Activated naive CD8-positive, alpha-beta T cell treated with anti-CD3 and anti-CD28 coated beads, Interleukin-2, amount 50 U/mL, for 24 hours (primary cell): Measurements from ENCODE around the gene FYCO1.
A peak's percentile ranks its signal among the peaks of the same experiment; 100 is the strongest.

Experiments
- ATAC-seq: fragments of 150-1000 bp; cut with Tn5 transposase; one replicate; pipeline ENCODE4 v1.10.0; 2021
- DNase-seq: peaks from one replicate; pipeline ENCODE4 v3.0.0; 2021
- H3K27ac Mint-ChIP-seq: one replicate; pipeline ENCODE4 v1.8.0; 2021; ENCODE audit warnings: mild to moderate bottlenecking, mixed read lengths
- H3K27me3 Mint-ChIP-seq: one replicate; pipeline ENCODE4 v1.8.0; 2021; ENCODE audit warnings: mixed read lengths
- H3K36me3 Mint-ChIP-seq: one replicate; pipeline ENCODE4 v1.8.0; 2021; ENCODE audit warnings: low read depth, mixed read lengths
- H3K4me1 Mint-ChIP-seq: one replicate; pipeline ENCODE4 v1.8.0; 2021; ENCODE audit warnings: mixed read lengths
- H3K4me3 Mint-ChIP-seq: one replicate; pipeline ENCODE4 v1.8.0; 2021; ENCODE audit warnings: mild to moderate bottlenecking, moderate library complexity, mixed read lengths
- H3K9me3 Mint-ChIP-seq: one replicate; pipeline ENCODE4 v1.8.0; 2021; ENCODE audit warnings: mixed read lengths

FYCO1 gene

DNA sequence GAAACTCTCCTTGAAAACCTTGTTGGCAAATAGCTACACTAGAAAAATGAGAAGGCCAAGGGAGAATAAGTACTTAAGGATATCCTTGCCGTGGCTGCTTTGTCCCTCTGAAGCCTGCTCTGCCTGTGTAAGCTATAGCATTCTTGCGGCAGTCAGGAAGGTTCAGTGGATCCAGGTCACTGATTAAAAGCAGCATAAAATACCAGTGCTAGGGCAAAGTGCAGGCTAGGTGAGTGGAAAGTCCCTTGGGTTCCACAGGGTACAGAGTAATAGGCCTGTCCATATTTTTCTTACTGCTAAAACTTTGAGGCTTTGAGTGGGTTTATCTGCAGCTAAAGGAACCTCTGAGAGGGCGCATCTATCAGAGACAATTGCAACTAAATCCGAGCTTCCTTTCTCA lies 42.1 kb downstream of the FYCO1 start:
- peaks cover 73% of the 10 kb centered on the region for H3K36me3 Mint-ChIP-seq
- H3K27ac Mint-ChIP-seq = no peak overlapping the region
- H3K4me1 Mint-ChIP-seq = peaks cover 62% of the 10 kb centered on the region
- H3K27me3 Mint-ChIP-seq = no peaks in the 10 kb centered on the region
- H3K9me3 Mint-ChIP-seq = no peaks in the 10 kb centered on the region
- no peak for DNase-seq
- H3K4me3 Mint-ChIP-seq = no peak overlapping the region
- no peak for ATAC-seq

- DNase-seq (no peak), ATAC-seq (no peak)
- Mint-ChIP-seq H3K27me3 (no peaks in the 10 kb centered on the region), H3K4me3 (no peak overlapping the region), H3K9me3 (no peaks in the 10 kb centered on the region), H3K27ac (no peak overlapping the region), H3K4me1 (peaks cover 72% of the 10 kb centered on the region), H3K36me3 (peaks cover 81% of the 10 kb centered on the region)
These were observed 43.2 kb downstream of the FYCO1 start for GRCh38 chr3:45952456-45952855.

- H3K27ac Mint-ChIP-seq = no peak overlapping the region
- H3K4me3 Mint-ChIP-seq = no peak overlapping the region
- H3K9me3 Mint-ChIP-seq = no peaks in the 10 kb centered on the region
- DNase-seq (no peak), ATAC-seq (no peak)
- H3K4me1 Mint-ChIP-seq = peaks cover 76% of the 10 kb centered on the region
- H3K27me3 Mint-ChIP-seq = no peaks in the 10 kb centered on the region
- peaks cover 81% of the 10 kb centered on the region for H3K36me3 Mint-ChIP-seq
These were observed 43.7 kb downstream of the FYCO1 start for GRCh38 chr3:45951946-45952345.

- DNase-seq (peak; percentile 64), ATAC-seq (peak; percentile 83)
- Mint-ChIP-seq H3K27ac (peak overlapping the region; percentile 22), H3K27me3 (no peaks in the 10 kb centered on the region), H3K36me3 (peaks cover 84% of the 10 kb centered on the region), H3K4me1 (peaks cover 80% of the 10 kb centered on the region), H3K4me3 (no peak overlapping the region), H3K9me3 (no peaks in the 10 kb centered on the region)
These were observed 44.7 kb downstream of the FYCO1 start for GRCh38 chr3:45950686-45951600.

- no peak for ATAC-seq
- no peaks in the 10 kb centered on the region for H3K9me3 Mint-ChIP-seq
- no peak overlapping the region for H3K27ac Mint-ChIP-seq
- peaks cover 75% of the 10 kb centered on the region for H3K4me1 Mint-ChIP-seq
- peaks cover 2% of the 10 kb centered on the region for H3K27me3 Mint-ChIP-seq
- DNase-seq = no peak
- peaks cover 81% of the 10 kb centered on the region for H3K36me3 Mint-ChIP-seq
- H3K4me3 Mint-ChIP-seq = no peak overlapping the region
These were observed 45.5 kb downstream of the FYCO1 start for GRCh38 chr3:45950131-45950530.

GRCh38 chr3:45949432-45949831 lies 46.2 kb downstream of the FYCO1 start:
- H3K9me3 Mint-ChIP-seq = no peaks in the 10 kb centered on the region
- H3K4me3 Mint-ChIP-seq = no peak overlapping the region
- no peak for ATAC-seq
- peaks cover 79% of the 10 kb centered on the region for H3K4me1 Mint-ChIP-seq
- DNase-seq = no peak
- H3K27me3 Mint-ChIP-seq = peaks cover 6% of the 10 kb centered on the region
- H3K36me3 Mint-ChIP-seq = peaks cover 75% of the 10 kb centered on the region
- no peak overlapping the region for H3K27ac Mint-ChIP-seq

- Mint-ChIP-seq H3K4me1 (peaks cover 80% of the 10 kb centered on the region), H3K27ac (no peak overlapping the region), H3K9me3 (no peaks in the 10 kb centered on the region), H3K27me3 (peaks cover 6% of the 10 kb centered on the region), H3K36me3 (peaks cover 70% of the 10 kb centered on the region), H3K4me3 (no peak overlapping the region)
- DNase-seq (no peak), ATAC-seq (no peak)
These were observed 46.7 kb downstream of the FYCO1 start for GRCh38 chr3:45948881-45949280.

DNA sequence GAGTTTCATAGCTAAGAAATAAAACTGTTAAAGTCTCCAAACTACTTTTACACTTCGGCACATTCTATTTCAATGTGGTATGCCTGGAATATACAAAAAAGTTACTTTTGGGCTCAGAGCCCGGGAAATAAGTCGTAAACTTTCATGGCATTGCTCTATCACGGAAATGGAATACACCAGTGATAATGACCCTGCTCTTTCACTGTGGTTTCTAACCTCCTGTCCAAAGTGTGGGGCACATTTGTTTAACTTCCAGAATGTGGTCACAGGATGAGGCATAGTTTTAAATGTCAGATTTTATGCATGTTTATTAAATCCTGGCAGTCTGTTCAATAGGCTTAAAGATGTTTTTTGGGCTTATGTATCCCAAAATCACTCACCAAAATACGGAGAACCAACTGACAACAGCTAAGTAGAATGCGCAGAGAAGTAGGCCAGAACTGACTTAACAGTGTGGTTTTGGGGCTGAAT lies 47.3 kb downstream of the FYCO1 start:
- H3K36me3 Mint-ChIP-seq = peaks cover 64% of the 10 kb centered on the region
- H3K27ac Mint-ChIP-seq = peak overlapping the region; percentile 6
- ATAC-seq = no peak
- peaks cover 83% of the 10 kb centered on the region for H3K4me1 Mint-ChIP-seq
- no peak overlapping the region for H3K4me3 Mint-ChIP-seq
- peaks cover 6% of the 10 kb centered on the region for H3K27me3 Mint-ChIP-seq
- no peaks in the 10 kb centered on the region for H3K9me3 Mint-ChIP-seq
- DNase-seq = no peak

DNA sequence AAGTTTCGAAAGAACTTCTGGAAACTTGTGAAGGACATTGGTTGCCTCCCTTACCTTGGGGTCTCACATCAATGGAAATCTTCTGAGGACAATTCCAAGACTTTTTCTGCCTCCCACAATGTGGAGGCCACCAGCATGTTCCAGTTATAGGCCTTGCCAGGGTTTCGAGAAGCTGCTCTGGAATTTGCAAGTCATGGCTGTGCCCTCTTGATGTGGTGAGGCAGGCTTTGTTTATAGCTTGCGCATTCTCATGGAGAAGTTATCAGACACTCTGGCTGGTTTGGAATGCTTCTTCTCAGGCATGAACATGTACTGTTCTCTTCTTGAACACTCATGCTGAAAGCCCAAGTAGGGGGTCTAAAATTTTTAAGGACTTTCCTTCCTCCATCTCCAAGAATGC lies 48.3 kb downstream of the FYCO1 start:
- peaks cover 89% of the 10 kb centered on the region for H3K4me1 Mint-ChIP-seq

GRCh38 chr3:45946875-45947274 lies 48.7 kb downstream of the FYCO1 start:
- Mint-ChIP-seq H3K27ac (peak overlapping the region; percentile 57), H3K4me3 (no peak overlapping the region), H3K9me3 (no peaks in the 10 kb centered on the region), H3K4me1 (peaks cover 88% of the 10 kb centered on the region), H3K27me3 (peaks cover 6% of the 10 kb centered on the region), H3K36me3 (peaks cover 50% of the 10 kb centered on the region)
- DNase-seq = no peak
- no peak for ATAC-seq

More for the DNA sequence above, 48.3 kb downstream of the FYCO1 start:
- H3K4me3 Mint-ChIP-seq = no peak overlapping the region
- ATAC-seq (no peak), DNase-seq (no peak)
- no peaks in the 10 kb centered on the region for H3K9me3 Mint-ChIP-seq
- H3K27ac Mint-ChIP-seq = no peak overlapping the region
- peaks cover 6% of the 10 kb centered on the region for H3K27me3 Mint-ChIP-seq
- peaks cover 55% of the 10 kb centered on the region for H3K36me3 Mint-ChIP-seq

- no peak for ATAC-seq
- DNase-seq = no peak
- Mint-ChIP-seq H3K4me3 (no peak overlapping the region), H3K9me3 (no peaks in the 10 kb centered on the region), H3K4me1 (peaks cover 82% of the 10 kb centered on the region), H3K27ac (peak overlapping the region; percentile 57), H3K27me3 (peaks cover 6% of the 10 kb centered on the region), H3K36me3 (peaks cover 45% of the 10 kb centered on the region)
These were observed 49.3 kb downstream of the FYCO1 start for GRCh38 chr3:45946307-45946706.

GRCh38 chr3:45944830-45945620 lies 50.6 kb downstream of the FYCO1 start:
- peak overlapping the region; percentile 15 for H3K27ac Mint-ChIP-seq
- H3K36me3 Mint-ChIP-seq = peaks cover 41% of the 10 kb centered on the region
- no peak for ATAC-seq
- H3K27me3 Mint-ChIP-seq = peaks cover 9% of the 10 kb centered on the region
- H3K4me3 Mint-ChIP-seq = peak overlapping the region; percentile 6
- DNase-seq = no peak
- H3K9me3 Mint-ChIP-seq = no peaks in the 10 kb centered on the region
- H3K4me1 Mint-ChIP-seq = peaks cover 72% of the 10 kb centered on the region

DNA sequence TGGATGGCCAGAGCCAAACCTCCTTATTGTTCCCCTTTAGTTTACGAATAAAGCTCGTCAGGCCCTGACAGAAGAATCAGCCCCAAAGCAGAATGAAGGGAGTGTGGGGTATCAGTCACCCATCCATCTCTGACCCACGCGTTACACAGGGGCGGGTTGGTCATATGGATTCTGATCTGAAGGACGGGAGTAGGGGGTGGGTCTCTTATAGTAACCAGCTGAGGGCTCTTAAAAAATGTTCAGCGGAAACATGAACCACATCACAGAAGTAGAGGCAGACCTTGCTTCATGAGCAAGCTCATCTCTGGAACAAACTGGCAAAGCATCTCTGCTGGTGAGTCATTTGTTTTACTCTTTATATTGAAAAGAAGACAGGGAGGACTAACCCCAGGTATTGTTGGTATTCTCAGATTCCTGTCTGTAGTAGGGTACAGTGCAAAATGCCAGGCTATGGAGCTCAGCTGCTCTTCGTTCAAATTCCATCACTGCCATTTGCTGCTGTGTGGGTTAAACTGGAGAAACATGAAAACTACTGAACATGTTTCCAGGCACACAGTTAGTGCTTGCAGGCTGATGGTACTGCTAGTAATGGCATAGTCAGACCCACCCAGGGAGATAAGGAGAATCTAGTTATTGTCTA lies 52.3 kb downstream of the FYCO1 start, which contains the start of gene CXCR6:
Gene CXCR6 (plus strand): TSS at position 258 of the 640 bp plus-strand sequence. CDS start 3,018 bp downstream, outside the sequence.
- Mint-ChIP-seq H3K9me3 (no peaks in the 10 kb centered on the region), H3K4me3 (no peak within 1 kb of the TSS), H3K4me1 (peaks cover 66% of the 10 kb centered on the region), H3K27ac (peak within 1 kb of the TSS; percentile 24), H3K36me3 (peaks cover 34% of the 10 kb centered on the region), H3K27me3 (peaks cover 10% of the 10 kb centered on the region)
- DNase-seq = peak; percentile 33
- peak; percentile 92 for ATAC-seq

- DNase-seq (no peak), ATAC-seq (no peak)
- H3K4me3 Mint-ChIP-seq = no peak overlapping the region
- H3K36me3 Mint-ChIP-seq = peaks cover 26% of the 10 kb centered on the region
- peaks cover 57% of the 10 kb centered on the region for H3K4me1 Mint-ChIP-seq
- H3K27me3 Mint-ChIP-seq = peaks cover 10% of the 10 kb centered on the region
- no peak overlapping the region for H3K27ac Mint-ChIP-seq
- no peaks in the 10 kb centered on the region for H3K9me3 Mint-ChIP-seq
These were observed 53.4 kb downstream of the FYCO1 start for GRCh38 chr3:45942051-45942825.
